GM21825 (cell line): ENCODE data around the gene ETNK2.

Experiments
- ATAC-seq: cut with Tn5 transposase; IDR thresholded peaks from one replicate; pipeline ENCODE4 v1.9.1; 2021; ENCODE audit warnings: mild to moderate bottlenecking, moderate library complexity; ENCODE audit not compliant: unreplicated experiment

ETNK2 gene

GRCh38 chr1:204128464-204128963 is 23.3 kb downstream of the ETNK2 start:
- ATAC-seq, result no peak

DNA sequence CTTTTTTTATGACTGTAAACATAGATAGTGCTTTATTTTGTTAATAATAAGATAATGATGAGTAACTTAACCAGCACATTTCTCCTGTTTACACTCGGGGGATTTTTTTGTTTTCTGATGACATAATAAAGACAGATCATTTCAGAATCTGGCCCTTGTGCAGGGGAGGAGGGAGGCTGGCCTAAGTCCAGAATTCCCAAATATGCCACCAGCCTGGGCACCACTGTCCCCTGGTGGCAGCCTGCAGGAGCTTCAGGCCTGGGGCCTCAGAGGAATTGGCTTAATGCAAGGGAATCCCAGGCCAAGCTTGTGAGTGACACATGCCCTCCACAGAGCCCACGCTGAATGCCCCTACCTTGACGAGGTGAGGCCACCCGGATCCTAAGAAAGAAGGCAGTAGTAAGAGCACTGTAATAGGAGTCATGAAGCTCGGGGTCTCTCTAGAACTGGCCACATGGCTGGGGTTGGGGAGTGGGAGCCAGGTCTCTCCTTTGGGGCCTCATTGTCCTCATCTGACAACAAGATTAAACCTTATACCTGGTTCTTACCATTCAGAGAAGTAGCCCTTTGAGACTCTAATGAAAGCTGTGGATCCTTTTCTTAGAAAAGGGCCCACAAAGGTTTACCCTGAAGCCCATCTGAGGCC is 24.1 kb downstream of the ETNK2 start:
- ATAC-seq, result no peak

GRCh38 chr1:204126956-204127355 is 24.9 kb downstream of the ETNK2 start:
- ATAC-seq, result no peak

GRCh38 chr1:204126386-204126785 is 25.5 kb downstream of the ETNK2 start:
- ATAC-seq, result no peak

DNA sequence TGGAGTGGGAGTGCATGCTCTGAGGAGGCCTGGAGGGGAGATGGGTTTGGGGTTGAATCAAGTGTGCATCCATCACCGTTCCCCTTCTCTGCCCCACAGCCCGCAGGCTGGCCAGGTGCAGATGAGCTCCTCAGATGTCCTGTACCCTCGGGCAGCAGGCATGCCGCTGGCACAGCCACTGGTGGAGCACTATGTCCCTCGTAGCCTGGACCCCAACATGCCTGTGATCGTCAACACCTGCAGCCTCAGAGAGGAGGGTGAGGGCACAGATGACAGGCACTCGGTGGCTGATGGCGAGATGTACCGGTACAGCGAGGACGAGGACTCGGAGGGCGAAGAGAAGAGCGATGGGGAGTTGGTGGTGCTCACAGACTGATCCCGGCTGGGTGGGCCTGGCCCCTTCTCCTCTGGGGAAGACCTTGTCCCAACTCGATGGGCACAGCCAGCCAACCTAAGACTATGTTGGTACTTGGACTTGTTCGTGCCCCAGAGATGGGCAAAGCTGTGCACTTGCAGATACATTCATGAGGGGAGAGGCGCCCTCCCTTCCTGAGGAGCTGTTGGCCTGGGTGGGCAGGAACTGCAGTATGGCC is 26.0 kb downstream of the ETNK2 start:
- no peak for ATAC-seq

GRCh38 chr1:204124639-204125038 is 27.2 kb downstream of the ETNK2 start:
- no peak for ATAC-seq

- no peak for ATAC-seq
Observed at GRCh38 chr1:204123376-204123775, 28.5 kb downstream of the ETNK2 start.

DNA sequence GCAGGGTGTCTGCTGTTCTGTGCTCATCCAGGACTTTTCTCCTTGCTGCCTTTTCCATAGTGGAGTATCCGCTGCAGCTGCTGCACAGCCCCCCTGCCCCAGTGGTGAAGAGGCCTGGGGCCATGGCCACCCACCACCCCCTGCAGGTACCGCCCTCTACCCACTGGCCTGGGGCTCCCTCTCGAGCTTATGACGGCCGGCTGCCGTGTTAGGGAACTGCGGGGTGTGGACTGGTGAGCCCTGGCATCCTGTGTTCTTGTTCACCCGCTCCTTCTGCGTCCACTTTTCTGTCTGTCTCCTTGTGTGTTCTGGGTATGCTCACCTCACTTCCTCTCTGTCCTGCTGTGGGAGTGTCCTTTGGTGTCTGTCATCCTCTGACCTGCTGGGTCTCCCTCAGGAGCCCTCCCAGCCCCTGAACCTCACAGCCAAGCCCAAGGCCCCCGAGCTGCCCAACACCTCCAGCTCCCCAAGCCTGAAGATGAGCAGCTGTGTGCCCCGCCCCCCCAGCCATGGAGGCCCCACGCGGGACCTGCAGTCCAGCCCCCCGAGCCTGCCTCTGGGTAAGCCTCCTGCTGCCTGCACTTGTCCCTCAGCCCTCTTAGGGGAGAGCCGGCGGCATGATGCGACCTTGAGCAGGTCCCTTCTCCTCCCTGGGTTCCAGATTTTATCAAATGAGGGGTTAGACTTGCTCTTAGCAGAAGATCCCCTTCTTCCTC is 29.8 kb downstream of the ETNK2 start:
- ATAC-seq, result no peak

- ATAC-seq, result no peak
Observed at GRCh38 chr1:204116539-204116938, 35.3 kb downstream of the ETNK2 start.

DNA sequence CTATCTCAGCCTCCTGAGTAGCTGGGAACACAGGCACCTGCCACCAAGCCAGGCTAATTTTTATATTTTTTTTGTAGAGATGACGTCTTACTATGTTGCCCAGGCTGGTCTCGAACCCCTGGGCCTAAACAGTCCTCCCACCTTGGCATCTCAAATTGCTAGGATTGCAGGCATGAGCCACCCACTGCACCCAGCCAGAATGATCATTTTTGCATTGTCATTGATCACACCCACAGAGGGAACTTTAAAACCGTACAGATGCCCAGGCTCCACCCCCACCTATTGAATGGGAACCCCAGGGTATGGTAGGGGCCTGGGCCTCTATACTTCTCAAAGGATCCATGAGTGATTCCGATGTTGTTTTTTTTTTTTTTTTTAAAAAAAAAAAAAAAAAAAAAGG is 36.7 kb downstream of the ETNK2 start:
- no peak for ATAC-seq

DNA sequence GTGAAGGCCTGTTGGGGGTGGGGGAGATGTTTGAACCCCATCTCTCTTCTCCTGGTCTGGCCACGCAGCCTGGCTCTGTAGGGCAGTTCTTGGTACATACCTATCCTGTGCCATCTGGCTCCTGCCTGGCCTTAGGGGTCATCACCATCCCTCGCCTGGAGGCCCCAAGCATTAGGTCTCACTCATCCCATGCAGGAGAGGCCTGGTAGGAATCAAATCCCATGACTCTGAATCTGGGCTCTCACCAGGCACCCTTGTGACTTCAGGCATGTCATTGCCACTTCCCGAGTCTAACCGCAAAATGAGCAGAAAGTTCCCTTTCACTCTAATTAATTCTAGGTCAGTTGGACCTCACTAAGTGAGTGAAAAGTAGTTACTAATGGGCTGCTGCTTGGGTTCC is 37.2 kb downstream of the ETNK2 start:
- ATAC-seq, result no peak

DNA sequence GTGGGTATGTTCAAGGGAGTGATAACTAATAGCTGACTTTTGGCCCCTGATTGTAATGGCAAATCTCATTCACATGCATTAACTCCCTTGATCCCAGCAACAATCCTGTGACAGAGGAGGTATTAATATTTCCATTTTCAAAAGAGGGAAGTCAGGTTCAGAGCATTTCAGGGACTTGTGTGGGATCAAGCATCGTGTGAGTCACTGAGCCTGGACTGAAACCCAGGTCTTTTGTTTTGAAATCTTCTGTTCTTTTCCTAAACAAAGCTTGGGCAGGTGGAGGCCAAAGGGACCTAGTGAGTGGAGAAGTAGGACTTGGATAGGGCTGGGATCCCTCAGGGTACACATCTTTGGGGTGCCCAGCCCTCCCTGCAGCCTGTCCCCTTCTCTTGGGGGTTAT is 37.9 kb downstream of the ETNK2 start:
- no peak for ATAC-seq

DNA sequence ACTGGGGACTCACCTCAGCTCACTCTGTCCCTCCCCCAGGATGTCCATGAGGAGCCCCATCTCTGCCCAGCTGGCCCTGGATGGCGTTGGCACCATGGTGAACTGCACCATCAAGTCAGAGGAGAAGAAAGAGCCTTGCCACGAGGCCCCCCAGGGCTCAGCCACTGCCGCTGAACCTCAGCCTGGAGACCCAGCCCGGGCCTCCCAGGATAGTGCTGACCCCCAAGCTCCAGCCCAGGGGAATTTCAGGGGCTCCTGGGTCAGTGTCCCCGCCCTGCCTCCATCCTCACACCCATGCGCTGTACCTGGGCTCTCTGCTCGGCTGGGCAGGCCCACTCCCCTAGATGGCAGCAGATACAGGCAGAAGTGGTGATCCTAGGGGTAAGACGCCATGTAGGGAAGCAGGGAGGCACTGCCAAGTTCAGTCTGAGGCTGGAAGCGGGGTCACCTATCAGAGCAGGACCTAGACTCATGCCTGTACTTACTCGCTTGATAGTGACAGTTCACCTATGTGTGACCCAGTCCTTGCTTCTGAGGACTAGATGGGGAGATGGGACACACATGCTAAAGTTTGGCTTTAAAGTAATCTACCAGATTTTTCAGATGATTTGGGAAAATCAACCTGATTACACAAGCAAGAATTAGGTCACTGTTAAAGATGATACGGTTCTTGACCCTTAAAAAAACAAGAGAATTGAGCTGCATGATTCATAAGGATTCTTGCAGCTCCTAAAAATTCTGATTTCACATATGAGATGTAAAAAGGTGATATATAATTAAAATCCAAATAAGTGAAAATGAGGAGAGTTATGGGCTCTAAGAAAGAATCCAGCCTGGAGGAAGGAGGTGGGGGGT is 38.7 kb downstream of the ETNK2 start:
- no peak for ATAC-seq

DNA sequence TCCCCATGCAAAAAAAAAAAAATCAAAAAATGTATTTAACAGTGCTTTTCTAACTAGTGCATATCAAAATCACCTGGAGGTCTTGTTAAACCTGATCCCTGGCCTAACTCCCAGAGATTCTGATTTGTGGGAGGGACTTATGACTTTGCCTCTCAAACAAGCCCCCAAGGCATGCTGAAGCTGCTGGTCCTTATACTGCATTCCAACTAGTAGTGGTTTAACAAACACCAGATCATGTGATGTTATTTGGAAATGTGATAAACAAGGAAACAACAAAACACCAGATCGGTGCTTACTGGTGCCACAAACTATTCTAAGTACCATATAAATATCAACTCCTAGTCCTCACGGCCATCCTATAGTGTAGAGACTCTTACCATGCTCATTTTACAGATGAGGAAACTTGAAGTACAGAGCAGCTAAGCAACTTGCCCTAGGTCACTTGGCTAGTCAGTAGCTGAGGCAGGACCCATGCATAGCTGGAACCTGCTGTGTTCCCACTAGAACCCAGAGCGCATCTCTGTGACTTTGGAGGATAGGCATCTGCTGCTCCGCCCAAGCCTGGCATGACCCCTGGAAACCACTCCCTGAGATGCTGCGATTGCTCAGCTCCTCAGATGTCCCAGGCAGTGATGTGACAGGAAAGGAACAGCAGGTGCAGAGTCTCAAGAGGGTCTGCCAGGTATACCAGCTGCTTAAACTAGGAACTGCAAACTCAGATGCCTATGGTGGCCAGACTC is 40.8 kb downstream of the ETNK2 start:
- ATAC-seq, result no peak

- no peak for ATAC-seq
Observed at GRCh38 chr1:204108312-204109141, 43.3 kb downstream of the ETNK2 start.

- ATAC-seq, result no peak
Observed at GRCh38 chr1:204107892-204108291, 44.0 kb downstream of the ETNK2 start.

DNA sequence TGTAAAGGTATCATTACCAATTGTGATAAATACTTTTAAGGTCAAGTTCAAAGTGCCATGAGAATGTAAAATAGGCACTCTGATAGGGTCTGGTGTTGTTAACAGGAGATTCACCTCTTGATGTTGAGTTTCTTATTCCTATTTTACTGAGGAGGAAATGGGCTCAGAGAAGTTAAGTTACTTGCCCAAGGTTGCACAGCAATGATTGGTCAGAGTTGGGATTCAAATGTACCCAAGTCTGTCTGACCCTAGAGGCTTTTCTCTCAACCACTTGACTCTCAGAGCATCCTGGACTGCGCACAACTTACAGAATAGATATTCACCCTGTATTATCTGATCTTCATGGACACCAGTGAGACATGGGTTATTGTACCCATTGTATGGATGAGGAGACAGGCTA is 45.0 kb downstream of the ETNK2 start:
- no peak for ATAC-seq

GRCh38 chr1:204105131-204105515 is 46.7 kb downstream of the ETNK2 start:
- ATAC-seq, result no peak

- no peak for ATAC-seq
Observed at GRCh38 chr1:204104331-204105130, 47.3 kb downstream of the ETNK2 start.
